HG03558 (cell line): ENCODE measurements around the gene LCE3E.

Experiments
- ATAC-seq: cut with Tn5 transposase; IDR thresholded peaks from one replicate; pipeline ENCODE4 v1.9.1; 2021; ENCODE audit warnings: moderate number of reproducible peaks; ENCODE audit not compliant: unreplicated experiment; ENCODE audit errors: extremely low read depth

Gene LCE3E

DNA sequence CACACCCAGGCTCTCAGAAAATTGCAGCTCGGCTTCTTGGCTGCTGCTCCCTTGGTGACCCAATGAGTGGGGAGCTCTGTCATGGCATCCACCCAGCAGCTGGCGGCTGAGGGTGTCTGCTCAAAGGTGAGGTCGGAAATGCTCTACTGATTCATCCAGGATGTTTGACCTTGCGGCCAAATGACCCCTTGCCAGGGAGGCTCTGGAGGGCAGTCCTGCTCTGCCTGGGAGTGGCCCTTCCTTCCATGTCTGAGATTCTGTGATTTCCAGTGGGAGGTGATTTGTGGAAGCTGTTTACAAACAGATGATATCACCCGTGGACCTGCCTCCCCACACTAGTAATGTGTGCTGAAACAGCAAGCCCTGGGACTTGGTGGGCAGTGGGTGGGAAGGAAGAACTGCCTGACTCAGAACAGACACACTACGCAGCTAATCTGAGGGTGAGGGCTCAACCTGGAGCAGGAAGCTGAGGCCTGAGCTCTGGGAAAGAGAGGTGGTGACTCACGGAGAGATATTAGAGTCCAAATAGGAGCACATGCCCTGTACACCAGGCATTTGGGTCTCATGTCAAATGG lies 49.3 kb downstream of the LCE3E start:
- no peak for ATAC-seq

DNA sequence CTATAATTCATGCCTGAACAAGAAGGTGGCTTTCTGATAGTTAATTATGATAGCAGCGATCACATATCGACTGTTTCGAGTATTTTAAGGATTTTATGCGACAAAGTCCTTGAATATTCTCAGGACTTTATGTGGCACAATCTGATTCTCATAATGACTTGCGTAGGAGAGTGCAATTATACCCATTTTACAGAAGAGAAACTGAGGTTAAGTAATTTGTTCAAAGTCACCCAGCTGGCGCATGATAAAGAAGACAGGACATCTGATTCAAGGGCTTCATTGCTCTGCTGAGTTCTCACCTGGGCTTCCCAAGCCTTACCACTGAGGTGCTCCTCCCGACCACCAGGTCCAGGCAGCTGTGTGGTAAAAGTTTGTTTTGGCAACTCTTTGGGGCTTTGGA lies 50.5 kb downstream of the LCE3E start:
- no peak for ATAC-seq
